ENCODE data around the gene TMEM123.

TMEM123 gene

DNA sequence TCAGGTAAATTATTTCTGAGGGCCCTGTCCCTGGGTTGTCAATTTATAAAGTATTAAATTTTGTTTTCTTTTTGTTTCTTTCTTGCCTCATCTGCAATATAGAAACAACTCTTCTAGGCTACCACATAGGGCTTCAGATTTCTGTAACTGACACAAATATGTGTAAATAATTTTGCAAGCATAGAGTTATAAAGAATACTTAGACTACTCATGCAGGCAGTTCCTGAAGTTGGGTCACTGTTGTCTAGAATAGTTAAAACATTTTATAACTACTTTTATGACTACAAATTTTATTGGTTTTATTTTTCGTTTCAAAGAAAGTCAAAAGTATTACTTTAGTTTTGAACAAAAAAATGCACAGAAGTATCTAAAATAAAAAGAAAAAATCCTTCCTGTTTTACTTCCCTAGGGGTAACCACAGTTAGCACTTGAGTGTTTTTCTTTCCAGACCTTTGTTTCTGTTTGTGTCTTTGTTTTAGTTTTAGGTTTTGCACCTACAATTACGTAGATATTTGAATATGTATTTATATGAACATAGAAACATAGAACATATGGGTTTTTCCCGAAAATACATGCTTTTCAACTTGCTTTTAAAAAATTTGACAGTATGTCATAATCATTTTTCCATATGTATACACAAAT lies 12.4 kb upstream of the TMEM123 start:
- H3K27me3 Mint-ChIP-seq = no peaks in the 10 kb centered on the region
- no peak overlapping the region for H3K4me3 Mint-ChIP-seq
- peak overlapping the region; percentile 29 for H3K27ac Mint-ChIP-seq
- H3K4me1 Mint-ChIP-seq (ENCODE audit: low read depth) = peaks cover 76% of the 10 kb centered on the region
- no peaks in the 10 kb centered on the region for H3K36me3 Mint-ChIP-seq
- H3K9me3 Mint-ChIP-seq (ENCODE audit: low read depth) = no peaks in the 10 kb centered on the region

DNA sequence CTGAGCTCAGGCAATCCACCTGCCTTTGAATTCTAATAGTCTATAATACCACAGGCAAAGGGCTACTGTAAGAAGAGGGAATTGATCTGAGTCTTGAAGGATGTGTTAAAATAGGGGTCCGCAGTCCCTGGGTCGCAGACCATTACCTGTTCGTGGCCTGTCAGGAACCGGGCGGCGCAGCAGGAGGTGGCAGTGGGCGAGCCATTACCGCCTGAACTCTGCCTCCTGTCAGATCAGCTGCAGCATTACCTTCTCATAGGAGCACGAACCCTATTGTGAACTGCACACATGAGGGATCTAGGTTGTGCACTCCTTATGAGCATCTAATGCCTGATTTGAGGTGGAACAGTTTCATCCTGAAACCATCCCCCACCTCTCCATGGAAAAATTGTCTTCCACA lies 11.5 kb upstream of the TMEM123 start:
- H3K9me3 Mint-ChIP-seq (ENCODE audit: low read depth) = no peaks in the 10 kb centered on the region
- H3K4me3 Mint-ChIP-seq = no peak overlapping the region
- H3K27me3 Mint-ChIP-seq = no peaks in the 10 kb centered on the region
- no peak overlapping the region for H3K27ac Mint-ChIP-seq
- H3K36me3 Mint-ChIP-seq = no peaks in the 10 kb centered on the region
- H3K4me1 Mint-ChIP-seq (ENCODE audit: low read depth) = peaks cover 76% of the 10 kb centered on the region

DNA sequence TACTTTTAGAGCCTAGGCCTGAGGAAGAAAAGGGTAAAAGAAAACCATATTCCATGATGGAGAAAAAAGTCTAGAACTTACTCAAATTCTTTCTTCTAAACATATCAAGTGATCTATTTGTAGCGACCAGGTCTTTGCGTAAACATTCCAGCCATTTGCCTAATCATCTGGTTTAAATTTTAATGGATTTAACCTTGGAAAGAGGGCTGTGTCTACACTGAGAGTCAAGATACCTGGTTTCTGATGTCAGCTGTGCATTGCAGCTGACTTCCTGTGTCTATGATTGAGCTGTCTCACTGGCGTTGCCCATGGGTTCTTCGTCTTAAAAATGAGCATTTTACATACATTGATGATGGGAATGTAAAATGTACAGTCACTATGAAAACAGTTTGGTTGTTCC lies 10.0 kb upstream of the TMEM123 start:
- H3K36me3 Mint-ChIP-seq = no peaks in the 10 kb centered on the region
- H3K4me1 Mint-ChIP-seq (ENCODE audit: low read depth) = peaks cover 76% of the 10 kb centered on the region
- no peak overlapping the region for H3K4me3 Mint-ChIP-seq
- no peaks in the 10 kb centered on the region for H3K9me3 Mint-ChIP-seq (ENCODE audit: low read depth)
- H3K27ac Mint-ChIP-seq = no peak overlapping the region
- H3K27me3 Mint-ChIP-seq = no peaks in the 10 kb centered on the region

DNA sequence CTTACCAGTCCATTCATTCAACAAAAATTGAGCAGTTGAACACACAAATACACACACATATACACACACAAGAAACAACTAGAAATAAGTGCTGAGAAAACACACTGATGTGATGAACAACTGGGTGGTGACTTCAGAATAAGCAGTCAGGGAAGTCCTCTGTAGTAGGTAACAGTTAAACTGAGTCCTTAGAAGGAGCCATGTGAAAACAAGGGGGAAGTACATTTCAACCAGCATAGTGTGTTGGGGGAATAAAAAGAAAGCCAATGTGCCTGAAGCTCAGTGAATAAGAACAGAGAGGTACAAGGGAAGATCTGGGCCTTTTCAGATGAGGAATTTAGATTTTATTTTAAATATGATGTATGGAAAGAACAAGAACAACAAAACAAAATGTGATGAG lies 6.8 kb upstream of the TMEM123 start:
- Mint-ChIP-seq H3K9me3 (ENCODE audit: low read depth) (no peaks in the 10 kb centered on the region), H3K4me3 (no peak overlapping the region), H3K36me3 (no peaks in the 10 kb centered on the region), H3K4me1 (ENCODE audit: low read depth) (peaks cover 65% of the 10 kb centered on the region), H3K27me3 (no peaks in the 10 kb centered on the region), H3K27ac (no peak overlapping the region)

DNA sequence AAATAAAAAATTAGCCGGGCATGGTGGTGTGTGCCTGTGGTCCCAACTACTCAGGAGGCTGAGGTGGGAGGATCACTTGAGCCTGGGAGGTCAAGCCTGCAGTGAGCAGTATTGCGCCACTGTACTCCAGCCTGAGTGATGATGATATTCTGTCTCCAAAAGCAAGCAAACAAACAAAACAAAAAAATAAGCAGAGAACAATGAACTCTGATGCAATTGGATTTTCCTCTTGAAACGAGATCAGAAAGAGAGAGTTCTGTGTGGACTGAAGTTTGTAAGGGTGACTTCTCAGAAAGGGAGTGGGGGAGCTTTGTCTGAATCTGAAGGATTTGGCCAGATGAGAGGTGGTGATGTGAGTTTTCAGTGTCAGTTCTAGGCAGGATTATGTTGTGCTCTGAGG lies 6.0 kb upstream of the TMEM123 start:
- Mint-ChIP-seq H3K4me3 (no peak overlapping the region), H3K27me3 (no peaks in the 10 kb centered on the region), H3K4me1 (ENCODE audit: low read depth) (peaks cover 65% of the 10 kb centered on the region), H3K27ac (no peak overlapping the region), H3K9me3 (ENCODE audit: low read depth) (no peaks in the 10 kb centered on the region), H3K36me3 (no peaks in the 10 kb centered on the region)

DNA sequence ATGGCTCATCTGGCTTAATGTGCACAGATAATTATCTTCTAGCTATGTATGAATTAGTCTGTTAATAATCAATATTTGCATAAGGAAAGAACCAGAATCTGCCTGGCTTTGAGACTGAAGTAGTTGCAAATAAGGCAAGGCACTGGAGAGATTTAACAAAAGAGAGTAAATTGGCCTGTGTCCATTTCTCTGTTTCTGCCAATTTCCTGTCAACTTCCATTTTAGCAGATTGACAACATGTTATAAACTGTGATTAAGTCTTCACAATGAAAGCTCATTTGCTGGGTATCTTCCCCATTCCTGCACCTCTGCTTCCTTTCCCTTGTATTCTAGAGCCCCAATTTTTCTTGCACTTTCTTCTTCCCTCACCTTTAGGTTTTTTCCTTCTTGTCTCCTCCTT lies 5.3 kb upstream of the TMEM123 start:
- no peak overlapping the region for H3K27ac Mint-ChIP-seq
- H3K4me3 Mint-ChIP-seq = no peak overlapping the region
- no peaks in the 10 kb centered on the region for H3K9me3 Mint-ChIP-seq (ENCODE audit: low read depth)
- no peaks in the 10 kb centered on the region for H3K27me3 Mint-ChIP-seq
- no peaks in the 10 kb centered on the region for H3K36me3 Mint-ChIP-seq
- peaks cover 69% of the 10 kb centered on the region for H3K4me1 Mint-ChIP-seq (ENCODE audit: low read depth)

DNA sequence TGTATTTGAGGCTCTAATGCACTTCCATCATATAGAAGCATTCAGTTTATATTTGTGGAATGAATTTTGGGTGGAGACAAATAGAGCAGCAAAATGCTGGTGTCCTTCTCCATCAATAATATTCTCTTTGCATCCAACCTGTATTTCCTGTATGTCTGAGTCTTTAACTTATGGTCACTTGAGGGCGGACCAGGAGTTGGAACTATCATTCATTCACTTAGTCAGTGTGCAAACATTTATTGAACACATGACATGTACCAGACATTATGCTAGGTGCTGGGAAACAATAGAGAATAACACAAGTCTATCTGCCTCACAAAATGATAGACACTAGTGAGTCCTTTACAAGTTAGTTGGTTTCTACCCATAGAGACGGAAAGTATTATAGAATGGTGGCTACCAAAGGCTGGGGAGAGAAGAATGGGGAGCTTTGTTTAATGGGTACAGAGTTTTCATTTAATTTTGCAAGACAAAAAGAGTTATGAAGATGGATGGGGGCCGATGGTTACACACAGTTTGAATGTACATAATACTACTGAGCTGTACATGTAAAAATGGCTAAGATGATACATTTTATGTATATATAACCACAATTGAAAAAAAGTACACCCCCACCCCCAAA lies 4.6 kb upstream of the TMEM123 start:
- H3K36me3 Mint-ChIP-seq = no peaks in the 10 kb centered on the region
- H3K4me1 Mint-ChIP-seq (ENCODE audit: low read depth) = peaks cover 64% of the 10 kb centered on the region
- H3K4me3 Mint-ChIP-seq = no peak overlapping the region
- H3K27me3 Mint-ChIP-seq = no peaks in the 10 kb centered on the region
- H3K9me3 Mint-ChIP-seq (ENCODE audit: low read depth) = no peaks in the 10 kb centered on the region
- H3K27ac Mint-ChIP-seq = no peak overlapping the region

DNA sequence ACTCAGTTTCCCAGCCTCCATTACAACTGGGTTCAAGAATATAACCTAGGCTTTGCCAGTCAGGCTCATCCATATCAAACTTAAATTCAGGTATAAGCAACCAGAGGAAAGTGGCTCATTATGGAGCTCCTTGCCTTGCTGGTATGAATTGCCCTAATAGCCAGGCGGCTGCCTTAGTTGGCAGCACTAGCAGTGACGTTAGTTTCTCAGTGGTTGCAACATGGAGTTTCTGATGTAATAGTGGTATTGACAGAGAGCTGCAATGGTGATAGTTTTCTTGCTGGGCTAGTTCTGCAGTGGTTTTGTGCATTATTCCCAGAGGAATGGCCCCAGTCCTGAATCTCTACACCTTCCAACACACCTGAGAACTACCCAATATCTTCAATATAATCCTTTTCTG lies 3.8 kb upstream of the TMEM123 start:
- H3K36me3 Mint-ChIP-seq = no peaks in the 10 kb centered on the region
- H3K27ac Mint-ChIP-seq = no peak overlapping the region
- no peak overlapping the region for H3K4me3 Mint-ChIP-seq
- H3K9me3 Mint-ChIP-seq (ENCODE audit: low read depth) = no peaks in the 10 kb centered on the region
- no peaks in the 10 kb centered on the region for H3K27me3 Mint-ChIP-seq
- H3K4me1 Mint-ChIP-seq (ENCODE audit: low read depth) = peaks cover 62% of the 10 kb centered on the region

DNA sequence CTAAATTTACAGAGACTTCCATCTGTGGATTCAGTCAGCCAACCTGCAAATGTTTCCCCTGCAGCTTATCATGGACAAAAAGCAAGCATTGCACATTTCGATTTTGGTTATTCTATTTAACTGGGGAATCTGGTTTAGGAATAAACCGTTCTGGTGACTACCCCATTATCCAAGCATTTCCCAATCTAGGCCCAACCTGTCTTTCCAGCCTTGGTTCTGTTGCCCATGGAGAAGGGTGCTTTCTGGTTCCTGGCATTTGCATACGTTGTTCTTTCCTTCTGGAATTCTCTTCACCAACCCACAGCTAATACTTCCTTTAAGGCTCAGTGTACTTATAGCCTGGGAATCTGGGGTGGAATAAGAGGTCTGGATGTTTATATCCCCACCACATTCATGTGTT lies 1.4 kb upstream of the TMEM123 start:
- no peaks in the 10 kb centered on the region for H3K27me3 Mint-ChIP-seq
- H3K9me3 Mint-ChIP-seq (ENCODE audit: low read depth) = no peaks in the 10 kb centered on the region
- H3K27ac Mint-ChIP-seq = peak overlapping the region; percentile 95
- H3K4me1 Mint-ChIP-seq (ENCODE audit: low read depth) = peaks cover 70% of the 10 kb centered on the region
- peaks cover 2% of the 10 kb centered on the region for H3K36me3 Mint-ChIP-seq
- peak overlapping the region; percentile 8 for H3K4me3 Mint-ChIP-seq

DNA sequence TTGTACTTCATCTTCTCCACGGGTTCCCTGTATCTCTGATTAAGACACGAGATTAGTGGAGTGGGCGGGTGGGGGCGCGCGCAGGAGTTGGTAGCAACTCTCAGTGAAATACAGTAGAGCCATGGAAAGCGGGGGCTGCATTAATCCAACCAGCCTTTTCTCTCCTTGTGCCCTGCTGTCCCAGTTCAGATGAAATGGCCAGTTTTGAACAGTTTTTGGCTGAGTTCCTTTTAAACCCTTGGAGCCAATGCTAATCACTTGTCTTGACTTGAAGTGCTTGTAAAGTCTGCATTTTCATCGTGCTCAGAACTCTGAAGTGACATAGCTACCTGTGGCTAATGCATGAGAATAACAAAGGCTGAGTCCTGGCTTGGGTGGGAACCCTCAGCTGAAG lies 734 bp upstream of the TMEM123 start:
- Mint-ChIP-seq H3K36me3 (peaks cover 7% of the 10 kb centered on the region), H3K27ac (peak overlapping the region; percentile 95), H3K4me3 (peak overlapping the region; percentile 88), H3K4me1 (ENCODE audit: low read depth) (peaks cover 70% of the 10 kb centered on the region), H3K27me3 (no peaks in the 10 kb centered on the region), H3K9me3 (ENCODE audit: low read depth) (no peaks in the 10 kb centered on the region)

DNA sequence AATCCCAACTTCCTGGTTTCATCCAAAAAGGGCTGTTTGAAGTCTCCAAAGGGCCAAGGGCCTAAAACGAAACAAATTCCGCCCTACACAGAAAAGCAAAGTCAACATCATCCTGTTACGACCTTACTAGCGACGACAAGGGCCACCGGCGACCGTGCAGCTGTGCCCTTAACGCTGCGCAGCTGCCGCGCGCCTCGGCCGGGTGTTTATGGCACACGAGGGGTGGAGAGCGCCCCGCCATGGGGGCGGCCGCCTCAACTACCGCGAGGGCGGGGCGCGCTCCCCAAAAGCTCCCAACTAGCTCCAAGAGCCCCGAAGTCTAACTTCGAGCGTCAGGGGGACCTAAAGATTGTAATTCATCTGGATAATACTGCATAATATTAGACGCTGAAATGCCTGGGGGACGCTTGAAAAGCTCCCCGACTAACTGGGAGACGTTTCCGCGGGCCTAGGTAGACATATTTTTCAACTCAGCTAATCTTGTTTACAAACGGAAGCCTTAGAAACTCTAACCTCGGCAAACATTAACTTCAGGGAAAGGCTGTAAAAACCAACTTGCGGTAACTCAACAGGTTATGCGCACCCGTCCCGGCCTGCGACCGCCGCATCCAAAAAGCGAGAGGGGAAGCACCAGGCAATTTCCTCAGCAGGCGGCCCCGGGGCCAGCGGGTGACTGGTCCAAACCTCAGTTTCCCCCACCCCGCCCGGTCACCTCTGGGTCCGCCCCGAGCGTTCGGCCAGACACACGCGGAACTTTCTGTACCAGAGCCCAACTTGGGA lies 694 bp downstream of the TMEM123 start:
- H3K9me3 Mint-ChIP-seq (ENCODE audit: low read depth) = no peaks in the 10 kb centered on the region
- H3K4me3 Mint-ChIP-seq = peak overlapping the region; percentile 88
- peak overlapping the region; percentile 95 for H3K27ac Mint-ChIP-seq
- H3K4me1 Mint-ChIP-seq (ENCODE audit: low read depth) = peaks cover 72% of the 10 kb centered on the region
- no peaks in the 10 kb centered on the region for H3K27me3 Mint-ChIP-seq
- H3K36me3 Mint-ChIP-seq = peaks cover 17% of the 10 kb centered on the region

DNA sequence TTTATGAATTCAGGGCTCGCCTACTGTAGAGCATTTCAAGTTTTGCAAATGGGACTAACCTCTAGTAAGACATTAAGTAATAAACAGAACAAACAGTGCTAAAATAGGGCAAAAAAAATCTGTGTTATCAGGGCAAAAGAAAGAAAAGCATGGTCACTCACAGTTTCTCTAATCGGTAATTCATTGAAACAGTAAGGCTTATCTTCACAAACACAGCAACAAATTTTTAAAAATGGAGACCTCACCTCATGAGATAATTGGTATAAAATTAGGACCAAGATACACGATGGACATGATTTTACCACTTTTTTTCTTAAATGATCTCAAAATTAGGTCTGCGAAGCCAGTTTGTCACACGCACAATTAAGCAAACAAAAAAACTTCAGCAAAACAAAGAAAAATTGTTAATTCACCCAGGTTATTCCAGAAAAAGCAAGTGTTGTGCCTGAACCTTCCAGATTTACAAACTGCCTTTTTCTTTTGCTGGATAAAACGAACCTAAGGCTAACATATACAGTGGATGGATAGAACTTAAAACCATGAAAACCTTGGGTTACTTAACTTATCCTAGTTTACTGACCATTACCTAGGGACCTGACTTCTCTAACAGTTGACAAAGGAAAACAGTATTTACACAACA lies 1.4 kb downstream of the TMEM123 start:
- Mint-ChIP-seq H3K4me3 (peak overlapping the region; percentile 88), H3K9me3 (ENCODE audit: low read depth) (no peaks in the 10 kb centered on the region), H3K27me3 (no peaks in the 10 kb centered on the region), H3K4me1 (ENCODE audit: low read depth) (peaks cover 79% of the 10 kb centered on the region), H3K27ac (peak overlapping the region; percentile 95), H3K36me3 (peaks cover 19% of the 10 kb centered on the region)

DNA sequence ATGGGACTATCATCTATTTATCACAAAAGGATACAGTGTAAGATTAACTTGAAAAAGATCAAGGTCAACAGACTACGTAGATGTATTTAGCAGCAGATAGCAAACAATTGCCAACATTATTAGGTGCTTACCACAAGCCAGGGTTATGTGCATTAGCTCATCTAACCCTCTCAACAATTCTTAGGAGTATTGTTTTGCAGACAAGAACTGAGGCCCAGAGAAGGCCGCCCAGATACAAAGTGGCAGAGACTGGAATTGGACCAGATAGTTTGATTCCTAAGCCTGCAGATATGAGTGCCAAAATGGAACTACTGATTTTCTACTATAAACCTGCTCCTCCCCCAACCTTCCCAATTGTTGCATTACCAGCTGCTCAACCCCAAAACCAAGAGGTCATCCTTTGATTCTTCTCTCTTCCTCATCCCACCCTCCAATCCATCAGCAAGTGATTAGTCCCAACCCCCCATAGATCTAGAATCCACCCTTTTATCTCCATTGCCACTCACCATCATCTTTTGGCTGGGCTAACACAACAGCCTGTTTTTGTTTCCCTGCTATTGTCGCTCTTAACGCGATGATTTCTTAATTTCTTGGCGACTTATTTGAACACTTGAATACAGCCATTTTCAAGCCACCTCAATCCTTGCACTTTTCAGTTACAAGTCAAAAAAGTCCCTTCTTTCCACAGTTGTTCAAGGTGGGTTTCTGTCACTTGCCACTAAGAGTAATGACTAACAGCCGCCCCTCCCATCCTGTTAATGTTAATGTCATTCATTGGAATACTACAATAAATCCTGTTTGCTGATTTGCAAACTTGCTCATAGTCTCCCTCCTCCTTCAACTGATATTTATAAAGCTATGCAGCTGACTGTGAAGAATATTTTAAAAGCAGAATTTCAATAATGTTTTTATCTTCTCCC lies 2.7 kb downstream of the TMEM123 start:
- Mint-ChIP-seq H3K27me3 (no peaks in the 10 kb centered on the region), H3K9me3 (ENCODE audit: low read depth) (no peaks in the 10 kb centered on the region), H3K4me1 (ENCODE audit: low read depth) (peaks cover 82% of the 10 kb centered on the region), H3K27ac (peak overlapping the region; percentile 95), H3K4me3 (peak overlapping the region; percentile 88), H3K36me3 (peaks cover 29% of the 10 kb centered on the region)

DNA sequence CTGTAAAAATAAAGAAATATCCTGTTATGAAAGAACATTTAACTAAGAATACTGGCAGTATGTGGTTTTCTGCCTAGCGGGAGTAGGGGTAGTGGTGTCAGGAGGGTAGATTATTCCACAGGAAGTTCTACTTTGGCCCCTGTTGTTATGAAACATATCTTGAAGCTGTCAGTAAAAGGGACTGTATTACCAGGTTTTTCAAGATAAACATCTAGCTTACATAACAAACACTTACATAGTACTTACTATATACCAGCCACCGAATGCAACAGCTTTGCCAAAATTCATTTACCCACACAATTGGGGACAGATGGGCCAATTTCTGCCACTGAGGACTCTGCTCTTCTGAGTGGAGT lies 3.7 kb downstream of the TMEM123 start:
- Mint-ChIP-seq H3K4me3 (peak overlapping the region; percentile 88), H3K36me3 (peaks cover 34% of the 10 kb centered on the region), H3K9me3 (ENCODE audit: low read depth) (no peaks in the 10 kb centered on the region), H3K27ac (peak overlapping the region; percentile 95), H3K27me3 (no peaks in the 10 kb centered on the region), H3K4me1 (ENCODE audit: low read depth) (peaks cover 80% of the 10 kb centered on the region)

All from activated naive CD8-positive, alpha-beta T cell (primary cell).